ENCODE measurements around the gene LSS. TPM values are rescaled to one million over a fixed set of nuclear protein-coding genes. Genes with fewer than 3 reads are reported as not detected.
A peak's percentile ranks its signal among the peaks of the same experiment; 100 is the strongest.

The LSS gene
- total and polyA plus RNA-seq, 2 of the 4 experiments (the other 2 are of a cell fraction): 43.4 to 58.1 TPM

DNA sequence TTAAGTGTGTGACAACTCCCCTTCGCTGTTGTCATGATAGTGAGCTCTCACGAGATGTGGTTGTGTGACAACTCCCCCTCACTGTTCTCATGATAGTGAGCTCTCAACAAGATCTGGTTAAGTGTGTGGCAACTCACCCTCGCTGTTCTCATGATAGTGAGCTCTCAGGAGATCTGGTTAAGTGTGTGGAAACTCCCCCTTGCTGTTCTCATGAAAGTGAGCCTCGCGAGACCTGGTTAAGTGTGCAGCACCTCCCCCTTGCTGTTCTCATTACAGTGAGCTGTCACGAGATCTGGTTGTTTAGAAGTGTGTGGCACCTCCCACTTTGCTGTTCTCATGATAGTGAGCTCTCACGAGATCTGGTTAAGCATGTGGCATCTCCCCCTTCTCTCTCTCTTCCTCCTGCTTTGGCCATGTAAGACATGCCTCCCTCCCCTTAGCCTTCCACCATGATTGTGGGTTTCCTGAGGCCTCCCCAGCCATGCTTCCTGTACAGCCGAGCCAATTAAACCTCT is 25.1 kb upstream of the LSS start:
- no peak overlapping the region for H3K14ac ChIP-seq (replicated peaks; ENCODE audit: low read depth, low read length)
- BruUV-seq (replicated peaks): no TSS peak
- no peak overlapping the region for H3K56ac ChIP-seq (ENCODE audit: extremely low read depth, insufficient read depth, low read length)
- no peak overlapping the region for H2BK20ac ChIP-seq (ENCODE audit: low read depth, low read length)
- H3K4ac ChIP-seq (ENCODE audit: low read depth, low read length): no peak overlapping the region
- peak; percentile 39; the same call in 1 of the 2 replicates for ATAC-seq (ENCODE audit: low read depth)
- no peaks in the 10 kb centered on the region for H3K9me3 ChIP-seq (ENCODE audit: control insufficient read depth, insufficient read depth, low read length)
- in situ Hi-C loops (cut with MboI; ENCODE audit: low sequenced_read_pairs) (no loop called here), dilution Hi-C loops (cut with HindIII; ENCODE audit: low sequenced_read_pairs, unreplicated experiment) (no loop called here), intact Hi-C loops (cut with micrococcal nuclease) (no loop called here)
- no peak overlapping the region for H3K23ac ChIP-seq (ENCODE audit: low read depth, low read length)
- H2BK120ac ChIP-seq (ENCODE audit: low read depth, low read length): no peak overlapping the region
- no peak overlapping the region for H2AK9ac ChIP-seq (replicated peaks; ENCODE audit: low read depth, low read length, poor library complexity)
- H2BK5ac ChIP-seq (ENCODE audit: low read depth, low read length, poor library complexity, severe bottlenecking): no peak overlapping the region
- H3K36me3 ChIP-seq (ENCODE audit: control insufficient read depth, insufficient read depth, low read length): peaks cover 75% of the 10 kb centered on the region
- no peak overlapping the region for H2AFZ ChIP-seq (replicated peaks; ENCODE audit: low read length, poor library complexity)
- TF ChIP-seq RCOR1 (IDR thresholded peaks at IDR 0.05; ENCODE audit: insufficient replicate concordance, low read length) (no peak), RFX5 (IDR thresholded peaks at IDR 0.05; ENCODE audit: low read depth, low read length) (no peak), MAZ (IDR thresholded peaks at IDR 0.05; ENCODE audit: borderline replicate concordance, low read depth, low read length) (no peak), MXI1 (IDR thresholded peaks at IDR 0.05; ENCODE audit: borderline replicate concordance, low read depth, low read length) (no peak), FOS (IDR thresholded peaks at IDR 0.05; ENCODE audit: low read depth, low read length) (no peak), RAD21 (IDR thresholded peaks at IDR 0.05; ENCODE audit: low read length) (no peak), BHLHE40 (IDR thresholded peaks at IDR 0.05; ENCODE audit: low read depth, low read length) (no peak), CHD1 (IDR thresholded peaks at IDR 0.05; ENCODE audit: low read depth, low read length) (no peak), CEBPB (IDR thresholded peaks at IDR 0.05; ENCODE audit: low read depth, low read length) (no peak), MAFK (IDR thresholded peaks at IDR 0.05; ENCODE audit: low read depth, low read length) (no peak), SMC3 (IDR thresholded peaks at IDR 0.05; ENCODE audit: low read depth, low read length) (no peak), NFE2L2 (IDR thresholded peaks at IDR 0.05; ENCODE audit: low read depth, low read length) (no peak), POLR2A (IDR thresholded peaks at IDR 0.05; ENCODE audit: low read depth, low read length) (no peak), CTCF (conservative IDR thresholded peaks at IDR 0.05; ENCODE audit: low read depth, low read length) (no peak), USF2 (IDR thresholded peaks at IDR 0.05; ENCODE audit: low read depth, low read length) (no peak)
- TF ChIP-seq, protein P1, sequence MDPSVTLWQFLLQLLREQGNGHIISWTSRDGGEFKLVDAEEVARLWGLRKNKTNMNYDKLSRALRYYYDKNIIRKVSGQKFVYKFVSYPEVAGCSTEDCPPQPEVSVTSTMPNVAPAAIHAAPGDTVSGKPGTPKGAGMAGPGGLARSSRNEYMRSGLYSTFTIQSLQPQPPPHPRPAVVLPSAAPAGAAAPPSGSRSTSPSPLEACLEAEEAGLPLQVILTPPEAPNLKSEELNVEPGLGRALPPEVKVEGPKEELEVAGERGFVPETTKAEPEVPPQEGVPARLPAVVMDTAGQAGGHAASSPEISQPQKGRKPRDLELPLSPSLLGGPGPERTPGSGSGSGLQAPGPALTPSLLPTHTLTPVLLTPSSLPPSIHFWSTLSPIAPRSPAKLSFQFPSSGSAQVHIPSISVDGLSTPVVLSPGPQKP (IDR thresholded peaks at IDR 0.05; ENCODE audit: borderline replicate concordance, low read depth, low read length): no peak
- H4K91ac ChIP-seq (ENCODE audit: insufficient read depth, low read depth, low read length): no peak overlapping the region
- peaks cover 8 to 39% of the 10 kb centered on the region in 2 experiments; a peak in 3 of 4 replicates for H3K79me1 ChIP-seq (ENCODE audit: low read depth in 1 of 2, low read length in 2 of 2)
- no peak overlapping the region for H2AK5ac ChIP-seq (ENCODE audit: low read depth, low read length)
- no peak overlapping the region for H2BK15ac ChIP-seq (ENCODE audit: low read depth, low read length)
- WGBS, 2 experiments (ENCODE audit: extremely low coverage in 2 of 2, insufficient read length in 1 of 2): 40% methylated on average over 1 of the region's 8 CpGs; no CpG with 5 or more reads in 1 of the 2 experiments
- no peak overlapping the region for H4K5ac ChIP-seq (ENCODE audit: low read depth, low read length)
- no peaks in the 10 kb centered on the region for H3K4me1 ChIP-seq (ENCODE audit: control insufficient read depth, insufficient read depth, low read length)
- no peaks in the 10 kb centered on the region for H3K27me3 ChIP-seq (ENCODE audit: control insufficient read depth, insufficient read depth, low read length)
- H4K20me1 ChIP-seq (ENCODE audit: insufficient read depth, low read length): no peaks in the 10 kb centered on the region; the same call in none of the 2 replicates
- no peak overlapping the region for H3K9ac ChIP-seq (ENCODE audit: low read depth, low read length)
- H3K4me2 ChIP-seq (ENCODE audit: low read depth, low read length): no peak overlapping the region
- no peak overlapping the region for H4K8ac ChIP-seq (ENCODE audit: low read depth in 2 of 2, low read length in 2 of 2)
- no peaks in the 10 kb centered on the region for H3K9me1 ChIP-seq (ENCODE audit: insufficient read depth, low read length)
- DNase-seq: peak; percentile 24
- no peak overlapping the region for H3K18ac ChIP-seq (ENCODE audit: low read depth, low read length)
- CTCF ChIA-PET: interaction anchor here (0.9 kb wide), 1 partner anchor 25 kb away, joined by 4 read pairs; the partner anchor contains the start of gene LSS
- H3K4me3 ChIP-seq (ENCODE audit: insufficient read depth, low read depth, low read length): no peak overlapping the region
- no peak overlapping the region for H3K27ac ChIP-seq (ENCODE audit: insufficient read depth, low read length)
- POLR2A ChIA-PET (ENCODE audit: unreplicated experiment): no interaction called here
